Measurements from ENCODE around the gene DOP1A. TPM values are rescaled to one million over a fixed set of nuclear protein-coding genes. Genes with fewer than 3 reads are reported as not detected.

The DOP1A gene
- total RNA-seq, 1 donor from 2014 or later: 7.1 TPM

DNA sequence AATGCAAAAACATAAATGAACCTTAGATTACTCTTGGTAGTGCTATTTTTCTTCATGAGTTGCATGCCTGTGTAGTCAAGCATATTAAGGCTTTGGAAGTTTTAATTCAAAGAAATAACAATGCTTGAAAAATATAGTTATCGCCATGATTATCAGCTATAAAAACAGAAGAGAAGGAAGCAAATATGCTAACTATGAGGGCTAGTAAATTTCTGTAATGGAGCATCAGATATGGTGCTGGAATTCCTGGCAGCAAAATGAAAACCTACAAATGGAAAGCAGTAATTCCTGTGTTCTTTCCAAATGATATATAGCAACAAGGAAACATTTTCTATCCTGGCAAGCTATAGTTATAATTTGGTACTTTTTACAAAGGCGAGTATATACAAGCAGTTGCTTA, 29.7 kb downstream of the DOP1A start:
- no peaks in the 10 kb centered on the region for H3K9me3 Mint-ChIP-seq
- peaks cover 10% of the 10 kb centered on the region for H3K36me3 Mint-ChIP-seq (ENCODE audit: low read depth)
- intact Hi-C loops (cut with micrococcal nuclease): no loop called here
- no peak overlapping the region for H3K4me3 Mint-ChIP-seq
- DNase-seq (ENCODE audit: low spot score): no peak
- H3K27ac Mint-ChIP-seq: no peak overlapping the region
- H3K27me3 Mint-ChIP-seq (ENCODE audit: insufficient read depth): no peaks in the 10 kb centered on the region
- H3K4me1 Mint-ChIP-seq (ENCODE audit: low read depth): no peaks in the 10 kb centered on the region

DNA sequence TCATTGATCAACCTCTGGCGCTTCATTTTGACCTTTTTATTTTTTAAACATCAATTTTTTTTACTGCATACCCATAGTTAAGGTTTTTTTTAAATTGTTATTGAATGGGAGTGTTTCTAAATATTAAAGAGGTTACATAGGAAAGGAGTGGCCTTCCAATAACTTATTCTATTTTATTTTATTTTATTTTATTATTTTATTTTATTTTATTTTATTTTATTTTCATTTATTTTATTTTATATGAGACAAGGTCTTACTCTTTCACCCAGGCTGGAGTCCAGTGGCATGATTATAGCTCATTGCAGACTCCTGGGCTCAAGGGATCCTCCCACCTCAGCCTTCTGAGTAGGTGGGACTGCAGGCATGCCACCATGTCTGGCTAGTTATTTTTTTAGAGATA, 30.2 kb downstream of the DOP1A start:
- Mint-ChIP-seq H3K27me3 (ENCODE audit: insufficient read depth) (no peaks in the 10 kb centered on the region), H3K27ac (no peak overlapping the region), H3K4me1 (ENCODE audit: low read depth) (no peaks in the 10 kb centered on the region), H3K36me3 (ENCODE audit: low read depth) (peaks cover 13% of the 10 kb centered on the region), H3K4me3 (no peak overlapping the region), H3K9me3 (no peaks in the 10 kb centered on the region)
- intact Hi-C loops (cut with micrococcal nuclease): no loop called here
- no peak for DNase-seq (ENCODE audit: low spot score)

DNA sequence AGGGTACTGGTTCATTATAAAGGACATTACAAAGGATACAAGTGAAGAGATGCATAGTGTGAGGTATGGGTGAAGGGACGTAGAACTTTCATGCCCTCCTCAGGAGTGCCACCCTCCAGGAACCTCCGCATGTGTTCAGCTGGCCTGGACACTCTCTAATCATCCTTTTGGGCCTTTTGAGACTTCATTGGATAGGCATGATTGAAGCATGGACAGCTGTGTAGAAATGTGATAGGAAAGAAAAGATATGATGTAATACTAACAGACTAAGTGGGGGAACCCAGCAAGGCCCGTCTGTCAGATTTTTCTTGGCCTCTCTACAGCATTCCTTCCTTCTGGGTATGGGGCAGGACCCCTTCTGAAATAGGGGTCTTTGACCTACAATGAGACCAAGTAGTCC, 31.1 kb downstream of the DOP1A start:
- intact Hi-C loops (cut with micrococcal nuclease): no loop called here
- Mint-ChIP-seq H3K27me3 (ENCODE audit: insufficient read depth) (no peaks in the 10 kb centered on the region), H3K36me3 (ENCODE audit: low read depth) (peaks cover 13% of the 10 kb centered on the region), H3K4me1 (ENCODE audit: low read depth) (no peaks in the 10 kb centered on the region), H3K4me3 (no peak overlapping the region), H3K9me3 (no peaks in the 10 kb centered on the region), H3K27ac (no peak overlapping the region)
- DNase-seq (ENCODE audit: low spot score): no peak

DNA sequence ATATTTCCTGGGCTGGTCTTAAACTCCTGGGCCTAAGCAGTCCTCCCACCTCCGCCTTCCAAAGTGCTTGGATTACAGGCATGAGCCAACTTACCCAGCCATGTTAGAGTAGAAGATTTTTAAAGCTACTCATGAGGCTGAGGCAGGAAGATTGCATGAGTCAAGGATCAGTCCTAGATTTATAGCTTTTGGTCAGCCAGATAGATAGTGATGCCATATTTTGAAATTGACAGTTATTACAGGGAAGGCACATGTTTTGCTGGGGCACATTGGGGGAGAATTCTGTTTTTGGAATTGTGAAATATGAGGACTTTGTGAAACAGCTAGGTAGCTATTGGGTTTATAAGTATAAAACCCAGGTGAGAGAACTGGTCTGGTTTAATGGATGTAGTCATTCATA, 40.9 kb downstream of the DOP1A start:
- H3K27me3 Mint-ChIP-seq (ENCODE audit: insufficient read depth): no peaks in the 10 kb centered on the region

DNA sequence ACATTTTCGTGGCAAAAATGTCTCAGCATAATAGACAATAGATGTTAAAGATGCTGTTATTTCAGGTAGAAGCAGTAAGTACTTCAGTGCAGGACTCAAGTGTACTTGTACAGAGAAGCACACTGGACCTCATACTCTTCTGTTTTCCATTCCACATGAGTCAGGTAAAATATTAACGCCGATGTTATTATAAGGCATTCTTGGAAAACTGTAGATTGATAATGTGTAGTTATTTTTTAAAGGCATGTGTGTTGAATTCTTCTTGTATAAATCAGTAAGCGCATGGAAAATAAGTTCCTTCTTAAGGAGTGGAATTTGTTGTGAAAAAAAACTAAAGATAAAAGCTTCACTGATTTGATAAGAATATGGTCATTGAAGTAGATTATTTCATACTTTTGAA, 45.8 kb downstream of the DOP1A start:
- Mint-ChIP-seq H3K27ac (no peak overlapping the region), H3K9me3 (no peaks in the 10 kb centered on the region), H3K36me3 (ENCODE audit: low read depth) (peaks cover 7% of the 10 kb centered on the region), H3K4me1 (ENCODE audit: low read depth) (no peaks in the 10 kb centered on the region), H3K27me3 (ENCODE audit: insufficient read depth) (no peaks in the 10 kb centered on the region), H3K4me3 (no peak overlapping the region)
- no peak for DNase-seq (ENCODE audit: low spot score)
- intact Hi-C loops (cut with micrococcal nuclease): no loop called here

More for the DNA sequence above, 40.9 kb downstream of the DOP1A start:
- Mint-ChIP-seq H3K9me3 (peaks cover 6% of the 10 kb centered on the region), H3K4me1 (ENCODE audit: low read depth) (no peaks in the 10 kb centered on the region), H3K27ac (no peak overlapping the region), H3K36me3 (ENCODE audit: low read depth) (peaks cover 13% of the 10 kb centered on the region), H3K4me3 (no peak overlapping the region)
- DNase-seq (ENCODE audit: low spot score): no peak
- intact Hi-C loops (cut with micrococcal nuclease): no loop called here

DNA sequence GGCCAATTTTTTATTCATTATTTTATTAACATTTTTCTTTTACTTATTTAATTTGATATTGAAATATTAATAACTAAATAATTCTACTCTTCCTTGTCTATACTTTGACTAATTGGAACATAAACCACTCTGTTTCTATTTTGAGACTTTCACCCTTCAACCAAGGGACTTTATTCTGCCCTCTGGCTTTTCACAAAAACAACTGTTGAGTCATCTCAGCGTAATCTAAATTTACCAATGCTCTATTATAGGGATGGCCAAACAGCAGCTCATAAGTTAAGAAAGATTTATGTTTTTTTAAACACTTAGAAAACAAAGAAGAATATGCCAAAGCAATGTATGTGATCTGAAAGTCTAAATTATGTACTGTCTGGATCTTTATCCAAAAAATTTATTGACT, 46.7 kb downstream of the DOP1A start:
- Mint-ChIP-seq H3K27me3 (ENCODE audit: insufficient read depth) (no peaks in the 10 kb centered on the region), H3K9me3 (no peaks in the 10 kb centered on the region), H3K27ac (no peak overlapping the region), H3K36me3 (ENCODE audit: low read depth) (peaks cover 7% of the 10 kb centered on the region), H3K4me1 (ENCODE audit: low read depth) (no peaks in the 10 kb centered on the region), H3K4me3 (no peak overlapping the region)
- intact Hi-C loops (cut with micrococcal nuclease): no loop called here
- no peak for DNase-seq (ENCODE audit: low spot score)

DNA sequence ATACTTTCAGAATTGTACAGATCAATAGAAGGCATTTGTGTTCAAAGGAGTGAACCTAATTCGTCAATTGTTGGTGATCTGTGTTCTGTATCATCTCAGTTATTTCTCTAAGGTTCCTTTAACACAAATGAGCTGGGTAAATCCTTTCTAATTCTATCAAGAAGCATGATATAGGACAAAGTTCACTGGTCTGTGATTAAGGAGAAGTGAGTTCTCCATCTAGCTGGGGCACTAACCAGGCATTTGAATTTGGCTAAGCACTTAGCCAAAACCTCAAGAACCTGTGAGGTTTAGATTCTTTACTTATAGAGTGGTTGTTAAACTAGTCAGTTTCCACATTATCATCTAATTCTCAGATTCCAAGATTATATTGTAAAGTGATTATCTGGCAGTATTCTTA, 50.3 kb downstream of the DOP1A start:
- H3K36me3 Mint-ChIP-seq (ENCODE audit: low read depth): peaks cover 6% of the 10 kb centered on the region
- H3K27me3 Mint-ChIP-seq (ENCODE audit: insufficient read depth): no peaks in the 10 kb centered on the region
- intact Hi-C loops (cut with micrococcal nuclease): no loop called here
- H3K9me3 Mint-ChIP-seq: no peaks in the 10 kb centered on the region
- no peak for DNase-seq (ENCODE audit: low spot score)
- no peak overlapping the region for H3K4me3 Mint-ChIP-seq
- H3K27ac Mint-ChIP-seq: no peak overlapping the region
- no peaks in the 10 kb centered on the region for H3K4me1 Mint-ChIP-seq (ENCODE audit: low read depth)

DNA sequence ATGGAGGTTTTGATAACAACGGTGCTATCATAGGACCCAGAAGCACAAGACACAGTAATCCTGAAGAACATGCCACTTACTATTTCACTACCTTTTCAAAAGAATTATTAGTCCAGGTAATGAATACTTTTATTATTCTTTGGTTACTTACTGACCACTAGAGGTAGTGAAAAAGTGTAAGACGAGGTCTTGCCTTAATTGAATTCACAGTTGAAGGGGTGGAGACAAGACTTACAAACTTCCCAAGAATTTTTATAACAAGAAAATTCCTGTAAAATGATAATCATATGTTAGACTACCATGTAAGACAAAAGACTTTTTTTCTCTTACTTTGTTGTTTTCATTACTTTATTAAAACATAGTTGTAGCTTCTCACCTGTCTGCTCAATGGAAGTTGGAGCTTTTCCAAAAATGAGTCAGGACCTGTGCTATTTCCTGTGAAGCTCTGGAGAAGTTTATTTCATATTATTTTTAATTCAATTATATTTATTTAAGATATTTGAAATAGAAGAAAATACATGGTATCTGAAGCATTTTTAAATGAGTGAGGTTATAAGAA, 52.4 kb downstream of the DOP1A start:
- DNase-seq (ENCODE audit: low spot score): no peak
- Mint-ChIP-seq H3K4me1 (ENCODE audit: low read depth) (no peaks in the 10 kb centered on the region), H3K36me3 (ENCODE audit: low read depth) (peaks cover 11% of the 10 kb centered on the region), H3K4me3 (no peak overlapping the region), H3K27me3 (ENCODE audit: insufficient read depth) (no peaks in the 10 kb centered on the region), H3K27ac (no peak overlapping the region), H3K9me3 (no peaks in the 10 kb centered on the region)
- intact Hi-C loops (cut with micrococcal nuclease): no loop called here

DNA sequence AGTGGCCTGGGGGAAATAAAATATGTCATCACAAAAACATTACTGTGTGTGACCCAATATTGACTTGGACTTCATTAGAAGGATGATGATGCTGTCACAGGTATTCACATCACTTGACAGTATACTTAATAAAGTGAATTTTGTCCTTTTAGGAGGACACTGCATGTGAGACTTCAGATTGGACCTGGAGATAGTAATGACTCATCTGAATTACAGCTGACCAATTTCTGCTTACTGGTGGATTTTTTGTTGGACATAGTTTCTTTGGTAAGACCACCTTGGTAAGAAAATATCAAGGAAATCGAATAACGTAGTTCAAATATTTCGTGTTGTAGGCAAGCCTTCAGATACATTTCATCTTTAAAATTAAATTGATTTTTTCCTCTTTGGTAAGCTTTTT, 57.1 kb downstream of the DOP1A start:
- Mint-ChIP-seq H3K9me3 (no peaks in the 10 kb centered on the region), H3K4me1 (ENCODE audit: low read depth) (no peaks in the 10 kb centered on the region), H3K4me3 (no peak overlapping the region), H3K36me3 (ENCODE audit: low read depth) (peaks cover 29% of the 10 kb centered on the region), H3K27me3 (ENCODE audit: insufficient read depth) (no peaks in the 10 kb centered on the region), H3K27ac (no peak overlapping the region)
- DNase-seq (ENCODE audit: low spot score): no peak
- intact Hi-C loops (cut with micrococcal nuclease): no loop called here

DNA sequence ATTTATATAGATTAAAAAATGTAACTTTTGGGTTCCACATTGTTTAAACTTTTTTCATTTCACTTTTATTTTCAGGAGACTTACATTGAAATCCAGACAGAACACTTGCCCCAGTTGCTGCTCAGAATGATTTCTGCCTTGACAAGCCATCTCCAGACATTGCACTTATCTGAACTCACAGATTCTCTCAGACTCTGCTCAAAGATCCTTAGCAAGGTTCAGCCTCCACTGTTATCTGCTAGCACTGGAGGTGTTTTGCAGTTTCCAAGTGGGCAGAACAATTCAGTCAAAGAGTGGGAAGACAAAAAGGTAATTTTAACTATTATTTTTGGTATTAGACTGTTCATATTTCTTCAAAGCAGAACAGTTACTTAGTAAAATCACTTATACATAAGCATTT, 58.0 kb downstream of the DOP1A start:
- DNase-seq (ENCODE audit: low spot score): no peak
- intact Hi-C loops (cut with micrococcal nuclease): no loop called here
- H3K27ac Mint-ChIP-seq: peak overlapping the region; percentile 50
- peaks cover 27% of the 10 kb centered on the region for H3K36me3 Mint-ChIP-seq (ENCODE audit: low read depth)
- no peak overlapping the region for H3K4me3 Mint-ChIP-seq
- no peaks in the 10 kb centered on the region for H3K27me3 Mint-ChIP-seq (ENCODE audit: insufficient read depth)
- no peaks in the 10 kb centered on the region for H3K9me3 Mint-ChIP-seq
- H3K4me1 Mint-ChIP-seq (ENCODE audit: low read depth): no peaks in the 10 kb centered on the region

DNA sequence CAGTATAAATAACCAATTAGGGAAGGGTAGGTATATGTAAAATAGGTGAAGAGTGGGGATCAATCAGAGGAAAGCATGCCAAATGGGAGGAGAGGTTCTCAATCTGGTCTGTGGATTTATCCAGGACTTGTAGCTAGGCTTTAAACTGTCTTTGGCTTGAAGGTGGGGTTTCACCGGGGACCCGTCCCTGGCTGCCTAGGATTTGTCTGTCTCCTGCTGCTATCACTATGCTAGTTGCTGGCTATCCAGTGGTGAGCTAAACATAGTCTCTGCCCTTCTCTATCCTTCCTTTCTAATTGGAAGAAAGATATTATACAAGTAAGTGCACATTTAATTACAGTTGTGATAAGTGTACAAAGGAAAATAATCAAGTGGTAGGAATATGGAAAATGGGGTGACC, 58.8 kb downstream of the DOP1A start:
- H3K4me1 Mint-ChIP-seq (ENCODE audit: low read depth): no peaks in the 10 kb centered on the region
- no peak overlapping the region for H3K4me3 Mint-ChIP-seq
- H3K9me3 Mint-ChIP-seq: no peaks in the 10 kb centered on the region
- no peak overlapping the region for H3K27ac Mint-ChIP-seq
- intact Hi-C loops (cut with micrococcal nuclease): no loop called here
- peaks cover 30% of the 10 kb centered on the region for H3K36me3 Mint-ChIP-seq (ENCODE audit: low read depth)
- DNase-seq (ENCODE audit: low spot score): no peak
- H3K27me3 Mint-ChIP-seq (ENCODE audit: insufficient read depth): no peaks in the 10 kb centered on the region

DNA sequence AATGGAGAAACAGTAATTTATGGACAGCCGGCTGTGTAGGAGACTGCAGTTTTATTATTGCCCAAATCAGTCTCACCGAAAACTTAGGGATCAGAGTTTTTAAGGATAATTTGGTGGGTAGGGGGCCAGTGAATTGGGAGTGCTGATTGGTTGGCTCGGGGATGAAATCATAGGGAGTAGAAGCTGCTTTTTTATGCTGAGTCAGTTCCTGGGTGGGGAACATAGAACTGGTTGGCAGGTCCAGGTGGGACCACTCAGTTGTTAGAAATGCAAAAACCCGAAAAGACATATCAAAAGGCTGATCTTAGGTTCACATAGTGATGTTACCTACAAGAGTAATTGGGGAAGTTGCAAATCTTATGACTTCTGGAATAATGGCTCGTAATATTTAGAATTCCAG, 59.3 kb downstream of the DOP1A start:
- H3K27ac Mint-ChIP-seq: no peak overlapping the region
- intact Hi-C loops (cut with micrococcal nuclease): no loop called here
- no peaks in the 10 kb centered on the region for H3K9me3 Mint-ChIP-seq
- no peaks in the 10 kb centered on the region for H3K4me1 Mint-ChIP-seq (ENCODE audit: low read depth)
- no peak for DNase-seq (ENCODE audit: low spot score)
- H3K4me3 Mint-ChIP-seq: no peak overlapping the region
- no peaks in the 10 kb centered on the region for H3K27me3 Mint-ChIP-seq (ENCODE audit: insufficient read depth)
- peaks cover 30% of the 10 kb centered on the region for H3K36me3 Mint-ChIP-seq (ENCODE audit: low read depth)

DNA sequence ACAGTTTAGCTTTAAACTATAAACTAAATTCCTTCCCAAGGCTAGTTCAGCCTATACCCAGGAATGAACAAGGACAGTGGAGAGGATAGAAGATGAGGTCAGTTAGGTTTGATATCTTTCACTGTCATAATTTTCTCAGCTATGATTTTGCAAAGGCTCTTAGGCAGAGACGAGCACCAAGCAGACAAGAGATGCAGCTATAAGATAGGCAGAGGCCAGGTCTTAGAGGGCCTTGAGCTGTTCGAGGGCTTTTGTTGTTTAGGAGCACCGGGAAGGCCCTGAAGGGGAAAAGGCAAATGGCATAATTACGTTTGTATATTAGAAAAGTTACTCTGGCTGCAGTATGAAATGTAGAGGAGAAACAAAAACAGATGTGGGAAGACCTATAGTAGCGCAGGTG, 59.8 kb downstream of the DOP1A start:
- intact Hi-C loops (cut with micrococcal nuclease): no loop called here
- no peak overlapping the region for H3K4me3 Mint-ChIP-seq
- no peaks in the 10 kb centered on the region for H3K4me1 Mint-ChIP-seq (ENCODE audit: low read depth)
- H3K9me3 Mint-ChIP-seq: no peaks in the 10 kb centered on the region
- no peak for DNase-seq (ENCODE audit: low spot score)
- no peak overlapping the region for H3K27ac Mint-ChIP-seq
- peaks cover 30% of the 10 kb centered on the region for H3K36me3 Mint-ChIP-seq (ENCODE audit: low read depth)
- no peaks in the 10 kb centered on the region for H3K27me3 Mint-ChIP-seq (ENCODE audit: insufficient read depth)

DNA sequence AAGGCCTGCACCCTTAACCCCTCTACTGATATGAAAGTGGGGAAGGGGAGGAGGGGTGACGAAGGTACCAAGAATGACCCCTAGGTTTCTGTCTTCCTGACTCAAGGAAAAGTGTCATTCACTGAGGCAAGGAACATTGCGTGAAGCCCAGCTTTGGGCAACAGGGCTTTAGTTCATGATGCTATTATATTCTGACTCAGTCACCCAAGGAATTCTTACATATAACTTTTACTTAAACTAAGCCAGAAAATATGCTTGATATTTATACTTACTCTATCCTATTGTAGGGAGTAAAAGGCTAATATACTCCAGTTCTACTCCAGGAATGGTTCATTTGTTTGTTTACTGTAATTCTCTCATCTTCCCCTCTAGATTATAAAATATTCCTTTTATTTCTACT, 60.5 kb downstream of the DOP1A start:
- Mint-ChIP-seq H3K27ac (no peak overlapping the region), H3K36me3 (ENCODE audit: low read depth) (peaks cover 30% of the 10 kb centered on the region), H3K4me1 (ENCODE audit: low read depth) (no peaks in the 10 kb centered on the region), H3K4me3 (no peak overlapping the region), H3K9me3 (no peaks in the 10 kb centered on the region), H3K27me3 (ENCODE audit: insufficient read depth) (no peaks in the 10 kb centered on the region)
- no peak for DNase-seq (ENCODE audit: low spot score)
- intact Hi-C loops (cut with micrococcal nuclease): no loop called here
